Keratinocyte (primary cell): Measurements from ENCODE around the gene CNIH2.

Source experiments
- CTCF ChIP-seq, 3 experiments: IDR thresholded peaks in 1 of 3; conservative IDR thresholded peaks in 1 of 3; optimal IDR thresholded peaks in 1 of 3; 2 replicates in 2 of 3; 3 replicates in 1 of 3; pipeline versions ENCODE3 to v1.5.1; 2011; ENCODE audit warnings: low read length in 3 of 3, mild to moderate bottlenecking in 3 of 3, moderate library complexity in 2 of 3, control low read depth in 1 of 3, inconsistent platforms in 1 of 3; ENCODE audit not compliant: insufficient read depth in 2 of 3; ENCODE audit errors: extremely low read depth in 1 of 3
- EZH2 ChIP-seq: IDR thresholded peaks from one replicate; pipeline ENCODE4 v1.6.1; 2012; ENCODE audit warnings: inconsistent platforms, mild to moderate bottlenecking, low read length, moderate library complexity

- no peak for TF ChIP-seq CTCF (optimal IDR thresholded peaks at IDR 0.05 in 1 of 3, IDR thresholded peaks at IDR 0.05 in 1 of 3, conservative IDR thresholded peaks at IDR 0.05 in 1 of 3; ENCODE audit: extremely low read depth in 1 of 3, insufficient read depth in 2 of 3, low read length in 3 of 3)
- no peak for TF ChIP-seq EZH2
Measured at GRCh38 chr11:66332371-66333219, 54.6 kb downstream of the CNIH2 start.
